Erythroblast (primary cell): ENCODE data around the gene HOXA2.

Source experiments
- DNase-seq, 2 experiments: peaks; one replicate each; lab custom pipeline; 2025; lab: John Stamatoyannopoulos, UW
- GATA1 ChIP-seq: IDR thresholded peaks from 2 replicates; pipeline ENCODE4 v1.6.1; 2011; ENCODE audit warnings: low read depth, mild to moderate bottlenecking, control low read depth, low read length, moderate library complexity
- POLR2A ChIP-seq: IDR thresholded peaks from 2 replicates; pipeline ENCODE4 v1.6.1; 2011; ENCODE audit warnings: mild to moderate bottlenecking, low read length

The HOXA2 gene

GRCh38 chr7:27108390-27109127, 6.1 kb upstream of the HOXA2 start:
- no peak for DNase-seq
- TF ChIP-seq POLR2A (no peak), GATA1 (no peak)

- no peak for DNase-seq
- TF ChIP-seq POLR2A (no peak), GATA1 (no peak)
Observed at GRCh38 chr7:27107391-27108381, 5.2 kb upstream of the HOXA2 start.

GRCh38 chr7:27106901-27107240, 4.4 kb upstream of the HOXA2 start:
- no peak for DNase-seq

GRCh38 chr7:27106181-27106900, 3.9 kb upstream of the HOXA2 start:
- DNase-seq, result no peak
- no peak for TF ChIP-seq GATA1
- no peak for TF ChIP-seq POLR2A

More at GRCh38 chr7:27106901-27107240, 4.4 kb upstream of the HOXA2 start:
- TF ChIP-seq GATA1 (no peak), POLR2A (no peak)

- no peak for DNase-seq
- TF ChIP-seq GATA1, result no peak
- TF ChIP-seq POLR2A, result no peak
Observed at GRCh38 chr7:27105301-27106031, 3.0 kb upstream of the HOXA2 start.

GRCh38 chr7:27104341-27105058, 2.0 kb upstream of the HOXA2 start:
- no peak for TF ChIP-seq POLR2A
- no peak for TF ChIP-seq GATA1
- DNase-seq, result no peak

- DNase-seq, result no peak
- TF ChIP-seq POLR2A (no peak), GATA1 (no peak)
Observed at GRCh38 chr7:27103489-27104226, 1.2 kb upstream of the HOXA2 start.

- TF ChIP-seq GATA1, result no peak
- no peak for TF ChIP-seq POLR2A
- no peak for DNase-seq
Observed at GRCh38 chr7:27101957-27102580, 414 bp downstream of the HOXA2 start.

- DNase-seq, result no peak
- TF ChIP-seq GATA1 (no peak), POLR2A (no peak)
Observed at GRCh38 chr7:27101171-27101956, 1.1 kb downstream of the HOXA2 start.

GRCh38 chr7:27100694-27101170, 1.8 kb downstream of the HOXA2 start:
- TF ChIP-seq GATA1 (no peak), POLR2A (no peak)
- no peak for DNase-seq
